SK-N-SH treated with all-trans-retinoic acid at 6 μM for 48 hours (cell line): Measurements from ENCODE around the gene GALNTL6.

Source experiments
- ARNTL ChIP-seq: fragments of 450-650 bp; formaldehyde crosslinking; IDR thresholded peaks from 2 replicates; pipeline ENCODE4 v1.5.0; 2020; ENCODE audit warnings: low read depth, mild to moderate bottlenecking, moderate library complexity, borderline replicate concordance
- BACH2 ChIP-seq: fragments of 250-450 bp; sonication (Bioruptor Pico); IDR thresholded peaks from 2 replicates; pipeline ENCODE4 v1.9.0; 2021; ENCODE audit warnings: mild to moderate bottlenecking, borderline replicate concordance
- CSDC2 ChIP-seq: fragments of 250-450 bp; sonication (Bioruptor Pico); IDR thresholded peaks from 2 replicates; pipeline ENCODE4 v1.5.0; 2020; ENCODE audit warnings: mild to moderate bottlenecking, moderate library complexity
- GLIS3 ChIP-seq: fragments of 250-450 bp; sonication (Bioruptor Pico); IDR thresholded peaks from 2 replicates; pipeline ENCODE4 v1.5.0; 2020; ENCODE audit warnings: mild to moderate bottlenecking, moderate library complexity
- ISL1 ChIP-seq: fragments of 250-450 bp; sonication (Bioruptor Pico); IDR thresholded peaks from 2 replicates; pipeline ENCODE4 v2.1.2; 2022; ENCODE audit warnings: mild to moderate bottlenecking, moderate library complexity
- OSR1 ChIP-seq: fragments of 250-450 bp; sonication (Bioruptor Pico); IDR thresholded peaks from 2 replicates; pipeline ENCODE4 v1.8.0; 2022; ENCODE audit warnings: moderate library complexity, mild to moderate bottlenecking, inconsistent platforms
- PATZ1 ChIP-seq: fragments of 250-450 bp; sonication (Bioruptor Pico); IDR thresholded peaks from 2 replicates; pipeline ENCODE4 v1.8.0; 2020; ENCODE audit warnings: mild to moderate bottlenecking, moderate library complexity, borderline replicate concordance
- RARB ChIP-seq: fragments of 250-450 bp; sonication (Bioruptor Pico); IDR thresholded peaks from 2 replicates; pipeline ENCODE4 v1.8.0; 2021; ENCODE audit warnings: mild to moderate bottlenecking, moderate library complexity
- TOX ChIP-seq: fragments of 250-450 bp; sonication (Bioruptor Pico); IDR thresholded peaks from 2 replicates; pipeline ENCODE4 v1.8.0; 2021; ENCODE audit warnings: mild to moderate bottlenecking, moderate library complexity, borderline replicate concordance
- TSHZ2 ChIP-seq: fragments of 250-450 bp; sonication (Bioruptor Pico); IDR thresholded peaks from 2 replicates; pipeline ENCODE4 v1.5.0; 2020; ENCODE audit warnings: mild to moderate bottlenecking, moderate library complexity
- ZFP30 ChIP-seq: fragments of 450-650 bp; formaldehyde crosslinking; IDR thresholded peaks from 2 replicates; pipeline ENCODE4 v1.5.0; 2022; ENCODE audit warnings: mild to moderate bottlenecking, moderate library complexity
- ZNF565 ChIP-seq: fragments of 450-650 bp; formaldehyde crosslinking; conservative IDR thresholded peaks from 2 replicates; pipeline ENCODE4 v1.5.0; 2020; ENCODE audit warnings: low read depth, mild to moderate bottlenecking, moderate library complexity
- TF ChIP-seq, protein P1 (sequence below): fragments of 250-450 bp; sonication (Bioruptor Pico); IDR thresholded peaks from 2 replicates; pipeline ENCODE4 v1.5.1; 2020; ENCODE audit warnings: low read depth, mild to moderate bottlenecking, moderate library complexity
- TF ChIP-seq, protein P2 (sequence below): fragments of 250-450 bp; sonication (Bioruptor Pico); IDR thresholded peaks from 2 replicates; pipeline ENCODE4 v1.8.0; 2021; ENCODE audit warnings: low read depth, mild to moderate bottlenecking, moderate library complexity, borderline replicate concordance

DNA sequence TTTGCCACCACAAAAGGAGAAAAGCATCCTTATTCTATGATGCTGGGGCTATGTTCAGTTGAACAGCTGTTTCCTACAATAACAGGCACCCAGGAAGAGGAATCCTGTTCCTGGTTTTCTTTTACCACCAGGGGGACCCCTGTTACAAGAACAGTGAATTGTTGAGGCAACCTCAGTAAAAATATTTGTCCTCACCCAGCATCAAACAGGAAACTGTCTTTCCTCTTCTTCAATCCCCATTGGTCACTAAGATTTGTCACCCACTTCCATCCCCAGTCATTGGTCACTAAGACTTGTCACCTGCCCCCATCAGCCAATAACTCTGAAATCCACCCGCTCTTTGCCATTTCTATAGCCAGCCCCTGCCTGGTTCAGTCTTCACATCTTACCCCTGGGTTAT, 1211.9 kb downstream of the GALNTL6 start:
- TF ChIP-seq, protein P1, sequence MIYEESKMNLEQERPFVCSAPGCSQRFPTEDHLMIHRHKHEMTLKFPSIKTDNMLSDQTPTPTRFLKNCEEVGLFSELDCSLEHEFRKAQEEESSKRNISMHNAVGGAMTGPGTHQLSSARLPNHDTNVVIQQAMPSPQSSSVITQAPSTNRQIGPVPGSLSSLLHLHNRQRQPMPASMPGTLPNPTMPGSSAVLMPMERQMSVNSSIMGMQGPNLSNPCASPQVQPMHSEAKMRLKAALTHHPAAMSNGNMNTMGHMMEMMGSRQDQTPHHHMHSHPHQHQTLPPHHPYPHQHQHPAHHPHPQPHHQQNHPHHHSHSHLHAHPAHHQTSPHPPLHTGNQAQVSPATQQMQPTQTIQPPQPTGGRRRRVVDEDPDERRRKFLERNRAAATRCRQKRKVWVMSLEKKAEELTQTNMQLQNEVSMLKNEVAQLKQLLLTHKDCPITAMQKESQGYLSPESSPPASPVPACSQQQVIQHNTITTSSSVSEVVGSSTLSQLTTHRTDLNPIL: no peak
- no peak for TF ChIP-seq BACH2
- no peak for TF ChIP-seq CSDC2 (CRISPR knock-in tag)
- no peak for TF ChIP-seq TOX (CRISPR knock-in tag)
- TF ChIP-seq GLIS3 (CRISPR knock-in tag): no peak
- no peak for TF ChIP-seq ZNF565 (CRISPR knock-in tag)
- TF ChIP-seq, protein P2, sequence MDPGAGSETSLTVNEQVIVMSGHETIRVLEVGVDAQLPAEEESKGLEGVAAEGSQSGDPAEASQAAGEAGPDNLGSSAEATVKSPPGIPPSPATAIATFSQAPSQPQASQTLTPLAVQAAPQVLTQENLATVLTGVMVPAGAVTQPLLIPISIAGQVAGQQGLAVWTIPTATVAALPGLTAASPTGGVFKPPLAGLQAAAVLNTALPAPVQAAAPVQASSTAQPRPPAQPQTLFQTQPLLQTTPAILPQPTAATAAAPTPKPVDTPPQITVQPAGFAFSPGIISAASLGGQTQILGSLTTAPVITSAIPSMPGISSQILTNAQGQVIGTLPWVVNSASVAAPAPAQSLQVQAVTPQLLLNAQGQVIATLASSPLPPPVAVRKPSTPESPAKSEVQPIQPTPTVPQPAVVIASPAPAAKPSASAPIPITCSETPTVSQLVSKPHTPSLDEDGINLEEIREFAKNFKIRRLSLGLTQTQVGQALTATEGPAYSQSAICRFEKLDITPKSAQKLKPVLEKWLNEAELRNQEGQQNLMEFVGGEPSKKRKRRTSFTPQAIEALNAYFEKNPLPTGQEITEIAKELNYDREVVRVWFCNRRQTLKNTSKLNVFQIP (CRISPR knock-in tag): no peak
- TF ChIP-seq OSR1 (CRISPR knock-in tag): no peak
- TF ChIP-seq ISL1 (CRISPR knock-in tag): no peak
- TF ChIP-seq RARB (CRISPR knock-in tag): no peak
- no peak for TF ChIP-seq ZFP30 (CRISPR knock-in tag)
- TF ChIP-seq ARNTL (CRISPR knock-in tag): no peak
- no peak for TF ChIP-seq PATZ1 (CRISPR knock-in tag)
- TF ChIP-seq TSHZ2 (CRISPR knock-in tag): no peak
